HG03342 (cell line): Measurements from ENCODE around the gene CNST.
"Not testable (repeated sequence)": the region's sequence is repeated elsewhere in the genome, so short reads cannot be mapped to it uniquely, and the experiment has no call there.

ENCODE experiments used
- ATAC-seq: cut with Tn5 transposase; IDR thresholded peaks from one replicate; pipeline ENCODE4 v1.9.1; 2021; ENCODE audit warnings: mild to moderate bottlenecking, moderate library complexity; ENCODE audit not compliant: unreplicated experiment

CNST gene

GRCh38 chr1:246554201-246554600, 12.1 kb upstream of the CNST start:
- ATAC-seq = no peak

- ATAC-seq = no peak
Measured at GRCh38 chr1:246558041-246558440, 8.2 kb upstream of the CNST start.

- ATAC-seq = no peak
Measured at GRCh38 chr1:246559310-246559709, 6.9 kb upstream of the CNST start.

GRCh38 chr1:246560833-246561232, 5.4 kb upstream of the CNST start:
- not testable (repeated sequence) for ATAC-seq

GRCh38 chr1:246564839-246565750, 1.2 kb upstream of the CNST start:
- no peak for ATAC-seq

GRCh38 chr1:246565751-246566127, 517 bp upstream of the CNST start:
- ATAC-seq = no peak

- ATAC-seq = peak; percentile 16
Measured at GRCh38 chr1:246566813-246567645, 773 bp downstream of the CNST start.

- no peak for ATAC-seq
Measured at GRCh38 chr1:246567646-246568235, 1.5 kb downstream of the CNST start.

- no peak for ATAC-seq
Measured at GRCh38 chr1:246569248-246570238, 3.3 kb downstream of the CNST start.

GRCh38 chr1:246571309-246571708, 5.1 kb downstream of the CNST start:
- not testable (repeated sequence) for ATAC-seq

- no peak for ATAC-seq
Measured at GRCh38 chr1:246571953-246572352, 5.7 kb downstream of the CNST start.

GRCh38 chr1:246572785-246573184, 6.5 kb downstream of the CNST start:
- no peak for ATAC-seq

- ATAC-seq = no peak
Measured at GRCh38 chr1:246573491-246573890, 7.2 kb downstream of the CNST start.

- no peak for ATAC-seq
Measured at GRCh38 chr1:246576709-246577032, 10.4 kb downstream of the CNST start.

GRCh38 chr1:246577082-246577719, 10.9 kb downstream of the CNST start:
- no peak for ATAC-seq

GRCh38 chr1:246577720-246578106, 11.5 kb downstream of the CNST start:
- no peak for ATAC-seq

- ATAC-seq = peak; percentile 77
Measured at GRCh38 chr1:246579818-246580217, 13.6 kb downstream of the CNST start.

GRCh38 chr1:246580497-246581370, 14.5 kb downstream of the CNST start:
- ATAC-seq = no peak
